A549 (cell line): Measurements from ENCODE around the gene TGFBR3L. TPM values are rescaled to one million over a fixed set of nuclear protein-coding genes. Genes with fewer than 3 reads are reported as not detected.

Source experiments
- ATAC-seq, 2 experiments: fragments of 200-7000 bp in 1 of 2; fragments of >200 bp in 1 of 2; cut with Nextera tagmentation in 1 of 2; cut with Tn5 transposase in 1 of 2; 3 replicates each; pipeline versions ENCODE4 v1.8.0 to v1.9.1; 2018 to 2020; ENCODE audit warnings: mild to moderate bottlenecking in 1 of 2, moderate library complexity in 1 of 2
- CTCF ChIA-PET: fragments of 300-600 bp; sonication (Branson Sonifier 250); formaldehyde crosslinking; extraction: SDS; loops from one replicate; lab custom pipeline; 2021; ENCODE audit warnings: antibody characterized with exemption, inconsistent platforms; lab: Yijun Ruan, JAX
- POLR2A ChIA-PET: fragments of 350-600 bp; formaldehyde crosslinking; extraction: SDS; loops from one replicate; lab custom pipeline; 2021; ENCODE audit warnings: antibody characterized with exemption, inconsistent platforms; lab: Yijun Ruan, JAX
- DNase-seq, 2 experiments: peaks; one replicate each; pipeline versions ENCODE4 v3.0.0 to v3.0.0-alpha.2; 2011 to 2016; ENCODE audit warnings: low read depth in 1 of 2, low spot score in 1 of 2
- FAIRE-seq: peaks from 2 replicates; lab custom pipeline; 2011; peaks lifted over from hg19 to GRCh38; lab: Jason Lieb, UNC
- H3K27ac ChIP-seq, 2 experiments: fragments of >200 bp; sonication (Bioruptor Twin); formaldehyde crosslinking; 3 replicates each; pipeline ENCODE4 v1.5.1; 2016 to 2017
- H3K4me1 ChIP-seq: fragments of >200 bp; sonication (Bioruptor Twin); formaldehyde crosslinking; 3 replicates; pipeline ENCODE4 v1.6.1; 2016
- H3K4me2 ChIP-seq: fragments of >200 bp; sonication (Bioruptor Twin); formaldehyde crosslinking; 3 replicates; pipeline ENCODE4 v1.6.1; 2016
- H3K4me3 ChIP-seq: fragments of >200 bp; sonication (Bioruptor Twin); formaldehyde crosslinking; 3 replicates; pipeline ENCODE4 v1.5.1; 2016
- H3K9me3 ChIP-seq: fragments of >200 bp; sonication (Bioruptor Twin); formaldehyde crosslinking; 3 replicates; pipeline ENCODE4 v1.6.1; 2016
- E2F6 ChIP-seq: IDR thresholded peaks from 2 replicates; pipeline ENCODE4 v1.6.1; 2012; ENCODE audit warnings: low read depth, borderline replicate concordance
- EHF ChIP-seq: fragments of 250-450 bp; sonication (Bioruptor Pico); IDR thresholded peaks from 2 replicates; pipeline ENCODE4 v1.5.0; 2020; ENCODE audit warnings: mild to moderate bottlenecking
- EP300 ChIP-seq, 2 experiments: fragments of >200 bp; sonication (Bioruptor Twin); formaldehyde crosslinking; IDR thresholded peaks; 2 replicates in 1 of 2; 3 replicates in 1 of 2; pipeline ENCODE4 v1.6.1; 2016 to 2017
- ESRRA ChIP-seq: fragments of 150-350 bp; IDR thresholded peaks from 2 replicates; pipeline ENCODE4 v1.6.1; 2014; ENCODE audit warnings: mild to moderate bottlenecking, low read length, borderline replicate concordance
- FOSB ChIP-seq: fragments of 250-450 bp; sonication (Bioruptor Pico); IDR thresholded peaks from 2 replicates; pipeline ENCODE4 v1.5.0; 2020; ENCODE audit warnings: mild to moderate bottlenecking, moderate library complexity
- FOSL2 ChIP-seq, 2 experiments: fragments of 450-650 bp in 1 of 2; fragments of >200 bp in 1 of 2; sonication (Bioruptor Twin) in 1 of 2; formaldehyde crosslinking; IDR thresholded peaks; 2 replicates each; pipeline versions ENCODE4 v1.5.0 to v1.6.1; 2016 to 2020; ENCODE audit warnings: mild to moderate bottlenecking in 1 of 2, moderate library complexity in 1 of 2
- HDAC2 ChIP-seq: fragments of 200-600 bp; sonication (generic); IDR thresholded peaks from 2 replicates; pipeline ENCODE4 v1.6.1; 2016
- HOXB13 ChIP-seq: fragments of 250-450 bp; sonication (Bioruptor Pico); IDR thresholded peaks from 2 replicates; pipeline ENCODE4 v1.5.0; 2020; ENCODE audit warnings: low read depth, mild to moderate bottlenecking, moderate library complexity
- MAFK ChIP-seq: fragments of 450-650 bp; IDR thresholded peaks from 2 replicates; pipeline ENCODE4 v1.6.1; 2014; ENCODE audit not compliant: partially characterized antibody
- PHF8 ChIP-seq: fragments of 200-600 bp; sonication (generic); IDR thresholded peaks from 2 replicates; pipeline ENCODE4 v1.6.1; 2016; ENCODE audit warnings: low read depth, mild to moderate bottlenecking, antibody characterized with exemption, moderate library complexity, borderline replicate concordance
- POLR2A ChIP-seq: IDR thresholded peaks from 2 replicates; pipeline ENCODE4 v1.6.1; 2012; ENCODE audit warnings: mild to moderate bottlenecking, low read length
- POLR2AphosphoS2 ChIP-seq: conservative IDR thresholded peaks from 2 replicates; pipeline ENCODE4 v1.6.1; 2012; ENCODE audit warnings: low read length, improper control_type of control experiment, inconsistent platforms
- RARB ChIP-seq: fragments of 250-450 bp; sonication (Bioruptor Pico); IDR thresholded peaks from 2 replicates; pipeline ENCODE4 v1.8.0; 2021; ENCODE audit warnings: mild to moderate bottlenecking, moderate library complexity
- RCOR1 ChIP-seq: fragments of 150-350 bp; IDR thresholded peaks from 2 replicates; pipeline ENCODE4 v1.6.1; 2014; ENCODE audit warnings: antibody characterized with exemption, low read length, low read depth
- RNF2 ChIP-seq: fragments of 200-600 bp; sonication (generic); IDR thresholded peaks from 2 replicates; pipeline ENCODE4 v1.6.1; 2016; ENCODE audit warnings: low read depth, mild to moderate bottlenecking, antibody characterized with exemption, moderate library complexity, borderline replicate concordance
- SREBF2 ChIP-seq: fragments of 450-650 bp; IDR thresholded peaks from 2 replicates; pipeline ENCODE4 v1.6.1; 2014; ENCODE audit warnings: mild to moderate bottlenecking, moderate library complexity
- ZFP36 ChIP-seq: fragments of 450-650 bp; IDR thresholded peaks from 2 replicates; pipeline ENCODE4 v1.6.1; 2014; ENCODE audit warnings: borderline replicate concordance; ENCODE audit not compliant: partially characterized antibody
- WGBS: methylation state at CpG from one replicate; pipeline ENCODE4 v1.1.6; 2017; ENCODE audit errors: missing lambda C conversion rate; 5-methylcytosine and 5-hydroxymethylcytosine counted together
- polyA minus RNA-seq: library from RNA; depleted of rRNA, polyadenylated mRNA; stranded (reverse); fragments of >200 nt; gene quantifications from 2 replicates; pipeline ENCODE4 v1.2.3, GENCODE V29; 2011; rRNA and poly(A)+ RNA removed
- polyA plus RNA-seq, 4 experiments: library from polyadenylated mRNA; depleted of rRNA in 3 of 4; stranded (reverse); fragments of >200 nt; fragmentation: RNase III in 1 of 4; extraction: RNeasy Plus Mini Kit Qiagen cat#74134 plus additional on column Dnase treatment in 1 of 4; gene quantifications; 2 replicates in 3 of 4; 3 replicates in 1 of 4; pipeline ENCODE4 v1.2.3, GENCODE V29; 2011 to 2017
- TF ChIP-seq, protein P1 (sequence below): fragments of >200 bp; sonication (Bioruptor Twin); formaldehyde crosslinking; IDR thresholded peaks from 2 replicates; pipeline ENCODE4 v1.6.1; 2016
- TF ChIP-seq, protein P2 (sequence below): fragments of >200 bp; sonication (Bioruptor Twin); formaldehyde crosslinking; IDR thresholded peaks from 3 replicates; pipeline ENCODE4 v1.6.1; 2016

TGFBR3L gene
- polyA plus RNA-seq (2011; rRNA removed) (0.21 and 0.40 TPM in 2 replicates), polyA plus RNA-seq (2017; fragmentation: RNase III; extraction: RNeasy Plus Mini Kit Qiagen cat#74134 plus additional on column Dnase treatment) (0.70 to 1.4 TPM (median 1.2 TPM) in 3 replicates), polyA minus RNA-seq (0.39 TPM in 1 of 2 replicates, not detected in the other)
- 1.2 and 2.0 TPM in 2 replicates for polyA plus RNA-seq (2012; cell fraction: cytosol; rRNA removed)
- polyA plus RNA-seq (2012; cell fraction: nucleus; rRNA removed), result 1.2 and 3.0 TPM in 2 replicates

DNA sequence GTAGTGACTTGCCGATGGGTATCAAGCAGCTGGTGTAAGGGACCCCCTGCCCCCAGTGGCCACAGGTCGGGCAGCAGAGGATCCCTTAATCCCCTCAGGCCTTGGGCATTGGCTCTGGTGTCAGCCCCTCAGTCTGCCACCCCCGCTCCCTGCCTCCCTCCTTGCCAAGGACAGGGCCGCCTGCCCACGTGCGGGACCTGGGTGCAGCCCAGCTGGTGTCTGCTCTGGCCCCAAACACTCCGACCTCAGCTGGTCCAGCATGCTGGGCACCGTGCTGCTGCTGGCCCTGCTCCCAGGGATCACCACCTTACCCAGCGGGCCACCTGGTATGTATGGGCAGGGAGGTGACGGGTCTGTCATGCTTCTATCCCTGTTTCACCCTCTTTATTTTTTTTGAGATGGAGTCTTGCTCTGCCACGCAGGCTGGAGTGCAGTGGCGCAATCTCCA is at the start of gene TGFBR3L:
Gene TGFBR3L (plus strand): TSS at position 233 of the 448 bp plus-strand sequence.
- ChIA-PET CTCF (interaction anchor here (1.3 kb wide), 1 partner anchor 11 kb away, joined by 4 read pairs; the partner anchor contains the start of gene MAP2K7), POLR2A (interaction anchor here (1.8 kb wide), 1 partner anchor 11 kb away, joined by 4 read pairs; no protein-coding TSS in a partner anchor)
- no peak for DNase-seq
- Histone ChIP-seq H3K9me3 (no peaks in the 10 kb centered on the region), H3K4me1 (peaks cover 11% of the 10 kb centered on the region), H3K27ac (no peak within 1 kb of the TSS), H3K4me2 (no peak within 1 kb of the TSS), H3K4me3 (no peak within 1 kb of the TSS)
- no peak for FAIRE-seq
- no peak for ATAC-seq
- TF ChIP-seq HOXB13 (CRISPR knock-in tag) (no peak), EP300 (IDR thresholded peaks at IDR 0.05) (no peak), E2F6 (no peak), ESRRA (no peak), PHF8 (no peak), HDAC2 (no peak), POLR2AphosphoS2 (no peak), POLR2A (no peak), RNF2 (no peak), ZFP36 (no peak), SREBF2 (no peak), RCOR1 (no peak)
- TF ChIP-seq, protein P1, sequence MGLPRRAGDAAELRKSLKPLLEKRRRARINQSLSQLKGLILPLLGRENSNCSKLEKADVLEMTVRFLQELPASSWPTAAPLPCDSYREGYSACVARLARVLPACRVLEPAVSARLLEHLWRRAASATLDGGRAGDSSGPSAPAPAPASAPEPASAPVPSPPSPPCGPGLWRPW, result no peak
- TF ChIP-seq, protein P2, sequence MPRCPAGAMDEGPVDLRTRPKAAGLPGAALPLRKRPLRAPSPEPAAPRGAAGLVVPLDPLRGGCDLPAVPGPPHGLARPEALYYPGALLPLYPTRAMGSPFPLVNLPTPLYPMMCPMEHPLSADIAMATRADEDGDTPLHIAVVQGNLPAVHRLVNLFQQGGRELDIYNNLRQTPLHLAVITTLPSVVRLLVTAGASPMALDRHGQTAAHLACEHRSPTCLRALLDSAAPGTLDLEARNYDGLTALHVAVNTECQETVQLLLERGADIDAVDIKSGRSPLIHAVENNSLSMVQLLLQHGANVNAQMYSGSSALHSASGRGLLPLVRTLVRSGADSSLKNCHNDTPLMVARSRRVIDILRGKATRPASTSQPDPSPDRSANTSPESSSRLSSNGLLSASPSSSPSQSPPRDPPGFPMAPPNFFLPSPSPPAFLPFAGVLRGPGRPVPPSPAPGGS, result no peak
- 72% methylated on average over 7 of the region's 12 CpGs for WGBS

DNA sequence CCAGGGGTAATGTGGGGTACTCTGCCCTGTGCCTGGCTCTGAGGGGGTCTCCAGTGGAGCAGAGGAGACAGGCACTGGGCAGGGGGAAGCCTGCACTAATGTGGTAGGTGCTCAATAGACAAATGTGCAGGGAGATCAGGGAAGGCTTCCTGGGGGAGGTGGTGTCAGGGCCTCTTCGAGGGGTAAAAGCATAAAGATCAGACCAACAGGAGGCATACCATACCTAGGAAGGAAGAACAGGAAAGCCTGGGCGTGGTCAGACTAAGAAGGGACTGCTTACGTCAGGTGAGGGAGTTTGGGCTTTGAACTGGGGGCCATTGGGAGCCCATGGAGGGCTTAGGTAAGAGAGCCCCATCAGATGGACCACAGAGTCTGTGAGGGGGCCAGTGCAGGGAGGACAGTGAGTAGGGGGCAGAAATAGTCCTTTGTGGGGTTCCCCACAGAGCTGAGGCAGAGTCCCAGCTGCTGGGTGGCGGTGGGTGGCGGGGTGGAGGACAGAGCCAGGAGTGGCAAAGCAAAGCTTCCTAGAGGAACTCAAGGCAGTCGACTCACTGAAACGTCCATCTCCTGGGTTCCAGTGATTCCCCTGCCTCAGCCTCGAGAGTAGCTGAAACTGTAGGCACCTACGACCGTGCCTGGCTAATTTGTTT is 49.2 kb upstream of the TGFBR3L start:
- no peaks in the 10 kb centered on the region for H3K9me3 ChIP-seq
- WGBS, result 63% methylated on average over 10 of the region's 10 CpGs
- H3K4me3 ChIP-seq, result no peak overlapping the region
- no peak for TF ChIP-seq EHF (CRISPR knock-in tag)
- TF ChIP-seq FOSL2 (IDR thresholded peaks at IDR 0.05), result no peak
- TF ChIP-seq FOSL2 (CRISPR knock-in tag; IDR thresholded peaks at IDR 0.05), result no peak
- no peak for TF ChIP-seq MAFK
- TF ChIP-seq, protein P2, result no peak
- TF ChIP-seq ZFP36, result peak; percentile 79
- no peak for TF ChIP-seq E2F6
- no peak for TF ChIP-seq RARB (CRISPR knock-in tag)
- TF ChIP-seq FOSB (CRISPR knock-in tag), result no peak
- no peak overlapping the region for H3K4me2 ChIP-seq
- no peak for ATAC-seq
- POLR2A ChIA-PET, result no interaction called here
- no peak for FAIRE-seq
- DNase-seq, result no peak
- CTCF ChIA-PET, result interaction anchor here (0.6 to 2.3 kb wide), 2 partner anchors 12 to 66 kb away, joined by 3 to 13 read pairs; no protein-coding TSS in a partner anchor
- H3K4me1 ChIP-seq, result peaks cover 8% of the 10 kb centered on the region
- H3K27ac ChIP-seq, result no peak overlapping the region
